Measurements from ENCODE around the gene HES4. TPM values are rescaled to one million over a fixed set of nuclear protein-coding genes. Genes with fewer than 3 reads are reported as not detected.

The HES4 gene
- total and polyA plus RNA-seq, 10 of the 15 experiments (the other 5 are each of a cell fraction or from before 2014, with no cell fraction given): 0.44 to 1.7 (median 0.85) TPM; not detected in 5

DNA sequence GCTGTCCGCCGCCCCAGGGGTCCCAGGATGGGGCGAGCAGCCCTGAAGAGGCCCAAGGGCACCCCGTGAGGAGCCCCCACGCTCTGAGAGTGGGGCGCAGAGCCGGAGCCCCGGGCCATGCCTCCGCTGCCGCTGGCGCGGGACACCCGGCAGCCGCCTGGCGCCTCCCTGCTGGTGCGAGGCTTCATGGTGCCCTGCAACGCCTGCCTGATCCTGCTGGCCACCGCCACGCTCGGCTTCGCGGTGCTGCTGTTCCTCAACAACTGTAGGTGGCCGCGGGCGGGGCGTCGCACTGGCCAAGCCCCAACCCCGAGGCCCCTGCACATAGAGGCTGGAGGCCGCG lies 34.5 kb upstream of the HES4 start:
- RAD21 ChIA-PET (ENCODE audit: unreplicated experiment): interaction anchor here (0.7 to 3.8 kb wide), 4 partner anchors 16 to 83 kb away, joined by 3 to 28 read pairs (median 10); no protein-coding TSS in a partner anchor
- no peak overlapping the region for H2AFZ ChIP-seq (ENCODE audit: control insufficient read depth, low read depth, low read length)
- BruUV-seq (replicated peaks): no TSS peak
- no peak overlapping the region for H3K4me2 ChIP-seq (ENCODE audit: control insufficient read depth, insufficient read depth)
- no peaks in the 10 kb centered on the region for H3K27me3 ChIP-seq (replicated peaks in 1 of 2; ENCODE audit: control insufficient read depth in 2 of 2, insufficient read depth in 2 of 2, low read length in 1 of 2)
- peaks cover 40% of the 10 kb centered on the region for H3K4me1 ChIP-seq (ENCODE audit: control insufficient read depth, insufficient read depth, low read length)
- in situ Hi-C loops (cut with MboI) (no loop called here), intact Hi-C loops (cut with micrococcal nuclease; ENCODE audit: unreplicated experiment) (no loop called here)
- 70% methylated on average over 30 of the region's 30 CpGs for WGBS (ENCODE audit: insufficient coverage, insufficient replicate concordance, low lambda C conversion rate, missing lambda C conversion rate)
- TF ChIP-seq IKZF1 (conservative IDR thresholded peaks at IDR 0.05) (0 out of 2 replicates have a peak, but pooled peaks have one; percentile 3), SUPT20H (IDR thresholded peaks at IDR 0.05; ENCODE audit: borderline replicate concordance, control insufficient read depth, low read depth, low read length) (no peak)
- no peak for FAIRE-seq
- H3K9ac ChIP-seq (ENCODE audit: control insufficient read depth, insufficient read depth, low read length): no peak overlapping the region
- no peak overlapping the region for H3K27ac ChIP-seq (ENCODE audit: control insufficient read depth, insufficient read depth)
- no peaks in the 10 kb centered on the region for H4K20me1 ChIP-seq (ENCODE audit: control insufficient read depth, insufficient read depth)
- DNase-seq (ENCODE audit: low read depth, low spot score): no peak
- no peak for ATAC-seq
- no peaks in the 10 kb centered on the region; a peak in 2 of 4 replicates for H3K36me3 ChIP-seq (ENCODE audit: control insufficient read depth in 2 of 2, insufficient read depth in 2 of 2, low read length in 1 of 2)
- CTCF ChIA-PET: interaction anchor here (4.0 kb wide), 1 partner anchor 18 kb away, joined by 53 read pairs; the partner anchor contains the start of genes AGRN and ISG15
- POLR2A ChIA-PET: interaction anchor here (0.6 kb wide), 1 partner anchor 355 kb away, joined by 6 read pairs; no protein-coding TSS in a partner anchor
- SMC1A ChIA-PET (ENCODE audit: uncharacterized antibody, unreplicated experiment): interaction anchor here (3.6 kb wide), 1 partner anchor 29 kb away, joined by 24 read pairs; no protein-coding TSS in a partner anchor
- peak overlapping the region; percentile 55 for H3K4me3 ChIP-seq
- no peaks in the 10 kb centered on the region for H3K79me2 ChIP-seq (ENCODE audit: control insufficient read depth, insufficient read depth, low read length)
- no peaks in the 10 kb centered on the region for H3K9me3 ChIP-seq (replicated peaks; ENCODE audit: control insufficient read depth, insufficient read depth, low read length)

DNA sequence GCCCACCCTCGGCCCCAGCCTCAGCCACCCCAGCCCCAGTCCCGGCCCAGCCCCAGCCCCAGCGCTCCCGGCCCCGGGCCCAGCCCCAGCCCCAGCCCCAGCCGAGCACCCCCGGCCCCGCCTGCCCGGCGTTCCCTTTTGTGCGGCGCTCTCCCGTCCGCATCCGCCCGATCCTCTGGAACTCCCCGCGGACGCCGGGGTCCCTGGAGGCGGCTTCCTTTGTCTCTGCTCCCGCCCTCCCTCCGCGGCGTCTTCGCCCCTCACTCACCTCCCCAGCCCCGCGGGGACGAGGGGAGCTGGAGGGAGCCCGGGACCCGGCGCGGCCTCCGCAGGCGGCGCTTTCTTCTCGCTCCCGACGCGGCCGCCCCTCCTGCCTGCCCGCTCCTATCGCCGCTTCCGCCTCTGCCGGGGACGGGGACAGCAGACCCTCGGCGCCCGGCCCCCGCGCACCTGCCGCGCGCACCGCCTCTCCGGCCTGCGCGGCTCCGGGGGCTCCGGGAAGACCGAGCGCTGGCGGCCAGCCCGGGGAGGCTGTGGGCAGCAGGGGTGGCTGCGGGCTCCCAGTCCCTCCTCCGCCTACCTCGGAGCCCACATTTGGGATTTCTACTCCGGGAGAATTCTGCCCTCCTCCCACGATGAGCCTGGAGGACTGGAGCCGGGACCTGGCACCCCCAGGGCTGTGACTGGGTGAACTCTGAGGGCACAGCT lies 34.0 kb upstream of the HES4 start:
- H4K20me1 ChIP-seq (ENCODE audit: control insufficient read depth, insufficient read depth): no peaks in the 10 kb centered on the region
- WGBS (ENCODE audit: insufficient coverage, insufficient replicate concordance, low lambda C conversion rate, missing lambda C conversion rate): under 1% methylated on average over 28 of the region's 71 CpGs
- H3K4me2 ChIP-seq (ENCODE audit: control insufficient read depth, insufficient read depth): 0 out of 2 replicates have a peak overlapping the region, but pooled peaks have one; percentile 54
- BruUV-seq (replicated peaks): no TSS peak
- POLR2A ChIA-PET: interaction anchor here (0.6 to 2.9 kb wide), 8 partner anchors 12 to 355 kb away, joined by 3 to 15 read pairs (median 6); partner anchors contain the start of gene ISG15
- SMC1A ChIA-PET (ENCODE audit: uncharacterized antibody, unreplicated experiment): interaction anchor here (1.0 to 3.6 kb wide), 7 partner anchors 12 to 338 kb away, joined by 3 to 24 read pairs (median 3); partner anchors contain the start of gene PERM1
- ATAC-seq (peak; percentile 13), DNase-seq (ENCODE audit: low read depth, low spot score) (no peak), FAIRE-seq (no peak)
- peak overlapping the region; percentile 44; the same call in 1 of the 2 replicates for H3K9ac ChIP-seq (ENCODE audit: control insufficient read depth, insufficient read depth, low read length)
- no peak overlapping the region for H2AFZ ChIP-seq (ENCODE audit: control insufficient read depth, low read depth, low read length)
- H3K4me3 ChIP-seq: peak overlapping the region; percentile 55
- intact Hi-C loops (cut with micrococcal nuclease; ENCODE audit: unreplicated experiment) (loop anchor here (1.0 to 2.0 kb wide), 3 partner anchors 25 to 257 kb away; no protein-coding TSS in a partner anchor), in situ Hi-C loops (cut with MboI) (no loop called here)
- no peaks in the 10 kb centered on the region for H3K27me3 ChIP-seq (replicated peaks in 1 of 2; ENCODE audit: control insufficient read depth in 2 of 2, insufficient read depth in 2 of 2, low read length in 1 of 2)
- no peaks in the 10 kb centered on the region; a peak in 2 of 4 replicates for H3K36me3 ChIP-seq (ENCODE audit: control insufficient read depth in 2 of 2, insufficient read depth in 2 of 2, low read length in 1 of 2)
- no peaks in the 10 kb centered on the region for H3K79me2 ChIP-seq (ENCODE audit: control insufficient read depth, insufficient read depth, low read length)
- CTCF ChIA-PET: interaction anchor here (0.6 to 4.0 kb wide), 13 partner anchors 10 to 258 kb away, joined by 3 to 83 read pairs (median 10); partner anchors contain the start of genes AGRN, ISG15 and PERM1
- no peaks in the 10 kb centered on the region for H3K9me3 ChIP-seq (replicated peaks; ENCODE audit: control insufficient read depth, insufficient read depth, low read length)
- RAD21 ChIA-PET (ENCODE audit: unreplicated experiment): interaction anchor here (0.7 to 3.8 kb wide), 14 partner anchors 16 to 257 kb away, joined by 3 to 58 read pairs (median 6); partner anchors contain the start of gene ISG15
- H3K4me1 ChIP-seq (ENCODE audit: control insufficient read depth, insufficient read depth, low read length): peaks cover 35% of the 10 kb centered on the region
- no peak overlapping the region for H3K27ac ChIP-seq (ENCODE audit: control insufficient read depth, insufficient read depth)
- TF ChIP-seq, protein P1, sequence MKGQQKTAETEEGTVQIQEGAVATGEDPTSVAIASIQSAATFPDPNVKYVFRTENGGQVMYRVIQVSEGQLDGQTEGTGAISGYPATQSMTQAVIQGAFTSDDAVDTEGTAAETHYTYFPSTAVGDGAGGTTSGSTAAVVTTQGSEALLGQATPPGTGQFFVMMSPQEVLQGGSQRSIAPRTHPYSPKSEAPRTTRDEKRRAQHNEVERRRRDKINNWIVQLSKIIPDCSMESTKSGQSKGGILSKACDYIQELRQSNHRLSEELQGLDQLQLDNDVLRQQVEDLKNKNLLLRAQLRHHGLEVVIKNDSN (IDR thresholded peaks at IDR 0.05; ENCODE audit: borderline replicate concordance, extremely low read length, insufficient read depth, low read depth, low read length): no peak
- no peak for TF ChIP-seq TCF12 (IDR thresholded peaks at IDR 0.05; ENCODE audit: low read depth, low read length)
- no peak for TF ChIP-seq FOXM1 (IDR thresholded peaks at IDR 0.05; ENCODE audit: low read depth, low read length)
- no peak for TF ChIP-seq POLR2AphosphoS5 (IDR thresholded peaks at IDR 0.05; ENCODE audit: low read length)
- no peak for TF ChIP-seq ZNF217 (IDR thresholded peaks at IDR 0.05)
- no peak for TF ChIP-seq NR2C1 (IDR thresholded peaks at IDR 0.05)
- TF ChIP-seq GATAD2B (conservative IDR thresholded peaks at IDR 0.05; ENCODE audit: low read depth): peak; percentile 38; the same call in 1 of the 2 replicates
- TF ChIP-seq, protein P2, sequence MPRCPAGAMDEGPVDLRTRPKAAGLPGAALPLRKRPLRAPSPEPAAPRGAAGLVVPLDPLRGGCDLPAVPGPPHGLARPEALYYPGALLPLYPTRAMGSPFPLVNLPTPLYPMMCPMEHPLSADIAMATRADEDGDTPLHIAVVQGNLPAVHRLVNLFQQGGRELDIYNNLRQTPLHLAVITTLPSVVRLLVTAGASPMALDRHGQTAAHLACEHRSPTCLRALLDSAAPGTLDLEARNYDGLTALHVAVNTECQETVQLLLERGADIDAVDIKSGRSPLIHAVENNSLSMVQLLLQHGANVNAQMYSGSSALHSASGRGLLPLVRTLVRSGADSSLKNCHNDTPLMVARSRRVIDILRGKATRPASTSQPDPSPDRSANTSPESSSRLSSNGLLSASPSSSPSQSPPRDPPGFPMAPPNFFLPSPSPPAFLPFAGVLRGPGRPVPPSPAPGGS (IDR thresholded peaks at IDR 0.05; ENCODE audit: borderline replicate concordance, insufficient read depth, low read depth, low read length, poor library complexity, severe bottlenecking): no peak
- no peak for TF ChIP-seq SREBF2 (IDR thresholded peaks at IDR 0.05; ENCODE audit: low read length)
- TF ChIP-seq BHLHE40 (IDR thresholded peaks at IDR 0.05; ENCODE audit: borderline replicate concordance in 1 of 2, low read depth in 2 of 2, low read length in 1 of 2): peak in 1 of 2 experiments; percentile 22; a peak in 1 of 4 replicates

Measured in GM12878 (cell line).